ENCODE measurements around the gene RGS14.
A peak's percentile ranks its signal among the peaks of the same experiment; 100 is the strongest.

RGS14 gene

DNA sequence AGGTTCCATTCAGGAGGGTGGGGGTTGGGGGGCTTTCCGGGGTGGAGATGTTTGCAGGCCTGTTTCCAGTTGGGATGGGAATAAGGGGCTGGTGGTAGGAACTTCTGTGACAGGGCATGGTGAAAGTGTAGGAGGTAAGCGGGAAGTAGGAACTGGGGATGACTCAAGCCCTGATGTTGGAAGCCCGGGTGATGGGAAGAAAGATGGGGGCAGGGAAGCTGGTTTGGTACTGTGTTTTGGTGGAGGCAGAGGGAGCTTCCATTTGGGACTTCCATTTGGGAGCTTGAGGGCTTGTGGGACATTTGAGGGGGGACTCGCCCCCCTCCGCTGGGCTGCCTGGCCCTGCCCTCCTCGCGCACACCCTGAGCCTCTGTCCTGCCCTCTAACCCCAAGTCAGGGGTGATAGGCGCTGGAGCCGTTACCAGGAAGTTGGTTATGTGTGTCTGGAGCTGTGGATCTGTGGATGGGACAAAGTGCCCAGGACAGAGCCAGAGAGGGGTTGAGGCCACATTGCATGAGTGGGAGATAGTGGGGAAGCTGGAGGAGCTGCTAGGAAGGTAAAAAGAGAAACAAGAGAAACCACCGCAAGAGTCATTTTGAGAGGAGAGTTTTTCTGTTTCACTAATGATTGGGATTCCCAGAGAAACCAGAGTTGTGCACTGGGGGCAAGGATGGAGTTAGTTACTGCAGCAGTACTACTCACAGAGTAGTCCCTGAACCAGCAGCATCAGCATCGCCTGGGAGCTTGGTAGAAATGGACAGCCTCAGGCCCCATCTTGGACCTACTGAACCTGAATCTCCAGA lies 6.6 kb downstream of the RGS14 start:
- no peaks in the 10 kb centered on the region for H3K9me3 ChIP-seq (ENCODE audit: control insufficient read depth in 2 of 2, low read length in 2 of 2)
- H3K4me3 ChIP-seq (ENCODE audit: low read length in 2 of 2) = no peak overlapping the region
- no peak overlapping the region for H3K9ac ChIP-seq (ENCODE audit: low read depth in 1 of 2, low read length in 2 of 2)
- peaks cover 29 to 45% of the 10 kb centered on the region in 2 donors for H3K4me1 ChIP-seq (ENCODE audit: control insufficient read depth in 2 of 2, insufficient read depth in 2 of 2, low read length in 2 of 2)
- no peaks in the 10 kb centered on the region for H3K27me3 ChIP-seq (ENCODE audit: control insufficient read depth in 2 of 2, insufficient read depth in 2 of 2, low read length in 2 of 2)
- peaks cover 0 to 7% of the 10 kb centered on the region in 2 donors for H3K36me3 ChIP-seq (ENCODE audit: control insufficient read depth in 2 of 2, insufficient read depth in 2 of 2, low read length in 2 of 2)
- H3K27ac ChIP-seq (ENCODE audit: low read depth in 2 of 2, low read length in 2 of 2) = no peak overlapping the region

DNA sequence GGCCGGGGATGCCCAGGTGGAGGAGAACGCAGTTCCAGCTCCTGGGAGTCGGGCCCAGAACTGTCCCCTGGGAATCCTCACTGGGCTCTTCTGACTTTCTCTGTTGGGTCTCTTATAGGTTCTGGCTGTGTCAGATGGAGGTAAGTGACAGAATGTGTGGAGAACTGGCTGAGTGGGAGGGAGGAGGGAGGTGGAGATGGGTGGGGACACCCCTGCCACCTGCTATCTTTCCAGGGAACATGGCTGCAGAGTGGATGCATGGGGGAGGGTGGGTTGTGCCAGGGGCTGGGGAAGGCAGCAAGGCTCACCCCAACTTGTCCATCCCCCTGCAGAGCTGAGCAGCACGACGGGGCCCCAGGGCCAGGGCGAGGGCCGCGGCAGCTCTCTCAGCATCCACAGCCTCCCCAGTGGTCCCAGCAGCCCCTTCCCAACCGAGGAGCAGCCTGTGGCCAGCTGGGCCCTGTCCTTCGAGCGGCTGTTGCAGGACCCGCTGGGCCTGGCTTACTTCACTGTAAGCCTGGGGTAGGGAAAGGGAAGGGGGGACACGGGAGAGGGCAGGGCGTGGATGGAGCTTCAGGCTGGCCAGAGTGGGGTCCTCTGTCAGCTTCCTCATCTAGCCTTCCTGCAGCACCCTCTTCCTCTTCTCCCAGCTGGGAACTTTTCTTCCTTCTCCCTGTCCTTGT lies 8.3 kb downstream of the RGS14 start:
- peak overlapping the region in 1 of 2 donors; percentile 77 for H3K27ac ChIP-seq (ENCODE audit: low read depth in 2 of 2, low read length in 2 of 2)
- H3K36me3 ChIP-seq (ENCODE audit: control insufficient read depth in 2 of 2, insufficient read depth in 2 of 2, low read length in 2 of 2) = peaks cover 0 to 7% of the 10 kb centered on the region in 2 donors
- peak overlapping the region in 1 of 2 donors; percentile 54 for H3K4me3 ChIP-seq (ENCODE audit: low read length in 2 of 2)
- no peaks in the 10 kb centered on the region for H3K27me3 ChIP-seq (ENCODE audit: control insufficient read depth in 2 of 2, insufficient read depth in 2 of 2, low read length in 2 of 2)
- H3K9ac ChIP-seq (ENCODE audit: low read depth in 1 of 2, low read length in 2 of 2) = peak overlapping the region in 1 of 2 donors; percentile 17
- H3K4me1 ChIP-seq (ENCODE audit: control insufficient read depth in 2 of 2, insufficient read depth in 2 of 2, low read length in 2 of 2) = peaks cover 32 to 41% of the 10 kb centered on the region in 2 donors
- no peaks in the 10 kb centered on the region for H3K9me3 ChIP-seq (ENCODE audit: control insufficient read depth in 2 of 2, low read length in 2 of 2)

DNA sequence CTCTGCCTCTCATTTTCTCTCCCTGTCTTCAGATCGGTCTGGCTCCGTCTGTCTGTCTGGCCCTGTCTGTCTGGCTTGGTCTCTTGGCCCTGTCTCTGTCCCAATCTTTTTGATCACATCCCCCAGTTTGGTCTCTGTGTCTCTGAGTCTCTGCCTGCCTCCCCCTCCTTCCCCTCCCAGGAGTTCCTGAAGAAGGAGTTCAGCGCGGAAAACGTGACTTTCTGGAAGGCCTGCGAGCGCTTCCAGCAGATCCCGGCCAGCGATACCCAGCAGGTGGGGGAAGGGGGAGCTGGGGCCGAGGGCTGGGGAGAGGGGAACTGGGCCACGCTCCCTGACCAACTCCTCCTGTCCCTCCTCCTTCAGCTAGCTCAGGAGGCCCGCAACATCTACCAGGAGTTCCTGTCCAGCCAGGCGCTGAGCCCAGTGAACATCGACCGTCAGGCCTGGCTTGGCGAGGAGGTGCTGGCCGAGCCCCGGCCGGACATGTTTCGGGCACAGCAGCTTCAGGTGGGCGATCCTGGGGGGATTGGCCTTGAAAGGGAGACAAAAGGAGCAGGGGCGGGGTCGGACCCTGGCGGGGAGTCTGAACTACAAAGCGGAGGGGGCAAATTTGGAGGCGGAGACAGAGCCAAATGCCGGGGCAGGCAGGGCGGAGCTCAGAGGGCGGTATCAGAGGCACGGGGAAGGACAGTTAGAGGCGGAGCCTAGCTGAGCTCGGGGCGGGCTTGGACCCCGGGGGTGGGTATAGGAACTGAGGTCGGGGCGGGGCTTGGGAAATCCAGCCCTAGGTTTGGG lies 9.0 kb downstream of the RGS14 start:
- peak overlapping the region; percentile 17 to 73 for H3K9ac ChIP-seq (ENCODE audit: low read depth in 1 of 2, low read length in 2 of 2)
- H3K4me3 ChIP-seq (ENCODE audit: low read length in 2 of 2) = peak overlapping the region; percentile 54 to 64
- H3K27ac ChIP-seq (ENCODE audit: low read depth in 2 of 2, low read length in 2 of 2) = peak overlapping the region; percentile 76 to 77
- H3K9me3 ChIP-seq (ENCODE audit: control insufficient read depth in 2 of 2, low read length in 2 of 2) = no peaks in the 10 kb centered on the region
- H3K27me3 ChIP-seq (ENCODE audit: control insufficient read depth in 2 of 2, insufficient read depth in 2 of 2, low read length in 2 of 2) = no peaks in the 10 kb centered on the region
- peaks cover 0 to 7% of the 10 kb centered on the region in 2 donors for H3K36me3 ChIP-seq (ENCODE audit: control insufficient read depth in 2 of 2, insufficient read depth in 2 of 2, low read length in 2 of 2)
- peaks cover 37 to 38% of the 10 kb centered on the region in 2 donors for H3K4me1 ChIP-seq (ENCODE audit: control insufficient read depth in 2 of 2, insufficient read depth in 2 of 2, low read length in 2 of 2)

DNA sequence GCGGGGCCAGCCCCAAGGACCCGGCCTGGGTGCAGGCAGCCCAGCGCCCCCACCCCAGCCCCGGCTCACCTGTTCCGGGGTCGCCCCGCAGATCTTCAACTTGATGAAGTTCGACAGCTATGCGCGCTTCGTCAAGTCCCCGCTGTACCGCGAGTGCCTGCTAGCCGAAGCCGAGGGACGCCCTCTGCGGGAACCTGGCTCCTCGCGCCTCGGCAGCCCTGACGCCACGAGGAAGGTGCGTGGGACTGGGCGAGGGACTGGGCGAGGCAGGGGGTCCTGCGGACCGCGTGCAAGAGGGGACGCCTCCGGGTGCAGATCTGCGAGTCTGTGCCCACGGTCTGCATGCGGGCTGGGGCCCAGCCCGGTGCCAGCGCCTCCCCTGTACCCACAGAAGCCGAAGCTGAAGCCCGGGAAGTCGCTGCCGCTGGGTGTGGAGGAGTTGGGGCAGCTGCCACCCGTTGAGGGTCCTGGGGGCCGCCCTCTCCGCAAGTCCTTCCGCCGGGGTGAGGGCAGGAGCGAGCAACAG lies 9.7 kb downstream of the RGS14 start:
- H3K27me3 ChIP-seq (ENCODE audit: control insufficient read depth in 2 of 2, insufficient read depth in 2 of 2, low read length in 2 of 2) = no peaks in the 10 kb centered on the region
- peak overlapping the region in 1 of 2 donors; percentile 77 for H3K27ac ChIP-seq (ENCODE audit: low read depth in 2 of 2, low read length in 2 of 2)
- no peak overlapping the region for H3K9ac ChIP-seq (ENCODE audit: low read depth in 1 of 2, low read length in 2 of 2)
- H3K4me1 ChIP-seq (ENCODE audit: control insufficient read depth in 2 of 2, insufficient read depth in 2 of 2, low read length in 2 of 2) = peaks cover 31 to 34% of the 10 kb centered on the region in 2 donors
- H3K36me3 ChIP-seq (ENCODE audit: control insufficient read depth in 2 of 2, insufficient read depth in 2 of 2, low read length in 2 of 2) = peaks cover 0 to 11% of the 10 kb centered on the region in 2 donors
- peak overlapping the region; percentile 36 to 50 for H3K4me3 ChIP-seq (ENCODE audit: low read length in 2 of 2)
- H3K9me3 ChIP-seq (ENCODE audit: control insufficient read depth in 2 of 2, low read length in 2 of 2) = no peaks in the 10 kb centered on the region

DNA sequence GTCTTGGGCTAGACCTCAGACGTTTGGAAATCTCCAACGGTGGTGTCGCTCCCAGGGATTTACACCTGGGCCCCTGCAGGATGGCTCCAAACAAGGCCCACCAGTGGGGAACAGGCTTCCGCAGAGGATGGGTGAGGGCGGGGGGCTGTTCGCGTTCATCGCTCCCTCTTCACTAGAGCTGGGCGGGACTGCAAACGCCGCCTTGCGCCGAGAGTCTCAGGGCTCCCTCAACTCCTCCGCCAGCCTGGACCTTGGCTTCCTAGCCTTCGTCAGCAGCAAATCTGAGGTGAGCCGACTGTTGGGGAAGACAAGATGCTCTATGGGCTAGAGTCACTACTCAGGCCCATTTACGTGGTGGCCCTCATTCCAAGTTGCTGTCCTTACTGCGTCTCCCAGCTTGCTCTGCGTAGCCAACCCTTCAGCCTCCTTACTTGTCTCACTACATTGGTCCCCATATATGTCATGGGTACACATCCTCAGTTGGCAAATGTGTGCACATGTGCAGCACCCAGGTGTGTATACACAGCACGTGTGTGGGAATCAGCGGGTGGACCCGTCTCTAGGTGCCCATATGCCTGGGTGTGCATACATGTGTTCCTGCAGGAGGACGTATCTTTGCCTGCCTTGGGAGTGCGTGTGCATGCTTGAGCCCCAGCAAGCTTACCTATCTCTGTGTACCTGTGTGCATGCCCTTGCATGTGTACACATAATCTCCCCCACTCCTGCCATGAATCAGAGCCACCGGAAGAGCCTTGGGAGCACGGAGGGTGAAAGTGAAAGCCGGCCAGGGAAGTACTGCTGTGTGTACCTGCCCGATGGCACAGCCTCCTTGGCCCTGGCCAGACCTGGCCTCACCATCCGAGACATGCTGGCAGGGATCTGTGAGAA lies 10.5 kb downstream of the RGS14 start:
- no peak overlapping the region for H3K27ac ChIP-seq (ENCODE audit: low read depth in 2 of 2, low read length in 2 of 2)
- no peak overlapping the region for H3K9ac ChIP-seq (ENCODE audit: low read depth in 1 of 2, low read length in 2 of 2)
- H3K36me3 ChIP-seq (ENCODE audit: control insufficient read depth in 2 of 2, insufficient read depth in 2 of 2, low read length in 2 of 2) = peaks cover 0 to 11% of the 10 kb centered on the region in 2 donors
- H3K4me3 ChIP-seq (ENCODE audit: low read length in 2 of 2) = no peak overlapping the region
- H3K4me1 ChIP-seq (ENCODE audit: control insufficient read depth in 2 of 2, insufficient read depth in 2 of 2, low read length in 2 of 2) = peaks cover 27 to 32% of the 10 kb centered on the region in 2 donors
- no peaks in the 10 kb centered on the region for H3K9me3 ChIP-seq (ENCODE audit: control insufficient read depth in 2 of 2, low read length in 2 of 2)
- H3K27me3 ChIP-seq (ENCODE audit: control insufficient read depth in 2 of 2, insufficient read depth in 2 of 2, low read length in 2 of 2) = no peaks in the 10 kb centered on the region

DNA sequence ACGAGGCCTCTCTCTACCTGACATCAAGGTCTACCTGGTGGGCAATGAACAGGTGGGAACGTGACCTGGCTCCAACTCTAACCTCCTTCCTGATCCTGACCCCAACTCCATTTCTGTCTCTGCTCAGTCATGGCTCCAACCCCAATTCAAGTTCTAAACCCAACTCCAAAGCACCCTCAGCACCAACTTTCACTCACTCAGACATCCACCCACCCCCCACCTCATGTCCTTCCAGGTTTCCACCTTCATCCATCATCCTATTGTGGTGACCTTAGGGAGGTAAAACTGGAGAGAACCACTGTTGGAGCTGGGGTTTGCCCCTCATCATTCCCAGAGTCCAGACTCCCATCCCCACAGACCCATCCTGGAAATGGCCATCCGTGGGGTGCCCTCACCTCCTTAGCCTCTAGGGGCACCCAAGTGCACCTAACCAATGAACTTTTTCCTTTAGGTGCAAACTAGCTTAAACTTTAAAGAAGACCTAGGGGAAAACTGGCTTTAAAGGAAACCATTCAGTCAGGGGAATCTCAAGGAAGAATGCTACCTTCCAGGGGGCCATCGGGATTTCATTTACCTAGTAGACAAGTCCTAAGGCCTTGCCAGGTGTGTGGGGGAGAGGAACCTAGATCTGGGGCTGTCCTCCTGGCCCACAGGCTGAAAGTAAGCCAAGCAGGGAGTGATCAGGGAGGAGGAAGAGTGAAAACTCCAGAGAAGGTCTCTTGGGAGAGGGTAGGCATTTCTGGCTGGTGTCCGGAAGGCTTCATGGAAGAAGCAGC lies 11.3 kb downstream of the RGS14 start:
- no peak overlapping the region for H3K4me3 ChIP-seq (ENCODE audit: low read length in 2 of 2)
- H3K27ac ChIP-seq (ENCODE audit: low read depth in 2 of 2, low read length in 2 of 2) = no peak overlapping the region
- H3K27me3 ChIP-seq (ENCODE audit: control insufficient read depth in 2 of 2, insufficient read depth in 2 of 2, low read length in 2 of 2) = no peaks in the 10 kb centered on the region
- H3K4me1 ChIP-seq (ENCODE audit: control insufficient read depth in 2 of 2, insufficient read depth in 2 of 2, low read length in 2 of 2) = peaks cover 27 to 29% of the 10 kb centered on the region in 2 donors
- no peak overlapping the region for H3K9ac ChIP-seq (ENCODE audit: low read depth in 1 of 2, low read length in 2 of 2)
- no peaks in the 10 kb centered on the region for H3K9me3 ChIP-seq (ENCODE audit: control insufficient read depth in 2 of 2, low read length in 2 of 2)
- H3K36me3 ChIP-seq (ENCODE audit: control insufficient read depth in 2 of 2, insufficient read depth in 2 of 2, low read length in 2 of 2) = peaks cover 0 to 11% of the 10 kb centered on the region in 2 donors

DNA sequence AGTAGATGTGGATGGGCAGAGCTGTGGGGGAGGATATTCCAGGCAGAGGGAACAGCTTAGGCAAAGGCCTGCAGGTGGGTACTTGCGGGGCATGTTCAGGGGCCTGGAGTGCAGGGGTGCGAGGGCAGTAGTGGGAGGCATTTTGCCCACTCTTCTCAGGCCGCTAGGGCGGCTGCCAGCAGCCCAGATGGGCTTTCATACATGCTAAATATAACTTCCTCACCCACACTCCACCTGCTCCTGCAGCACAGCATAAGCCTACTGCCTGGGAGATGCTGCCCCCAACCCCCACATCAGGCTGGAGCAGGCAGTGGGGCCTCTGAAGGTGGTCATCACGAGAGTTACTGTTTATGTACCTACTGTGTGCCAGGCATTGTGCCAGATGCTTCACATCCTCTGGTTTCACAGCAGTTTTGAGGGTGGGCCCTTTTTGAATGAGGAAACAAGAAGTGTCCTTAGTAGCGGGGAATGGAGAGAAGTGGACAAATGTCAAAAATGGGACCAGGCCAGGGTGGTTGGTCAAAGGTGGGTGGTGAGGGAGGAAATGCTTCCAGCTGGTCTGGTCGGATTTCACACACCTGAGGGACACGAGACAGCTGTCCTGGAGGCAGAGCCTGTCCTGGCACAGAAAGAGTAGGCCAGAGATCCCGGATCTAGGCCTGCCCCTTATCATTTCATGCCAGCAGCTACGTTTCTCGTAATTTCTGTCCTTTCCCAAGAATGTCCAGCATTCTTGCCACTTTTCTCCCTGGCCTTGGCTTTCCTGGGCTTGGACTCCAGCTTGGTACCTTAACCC lies 12.1 kb downstream of the RGS14 start:
- Histone ChIP-seq H3K27ac (ENCODE audit: low read depth in 2 of 2, low read length in 2 of 2) (no peak overlapping the region), H3K36me3 (ENCODE audit: control insufficient read depth in 2 of 2, insufficient read depth in 2 of 2, low read length in 2 of 2) (peaks cover 0 to 11% of the 10 kb centered on the region in 2 donors), H3K27me3 (ENCODE audit: control insufficient read depth in 2 of 2, insufficient read depth in 2 of 2, low read length in 2 of 2) (no peaks in the 10 kb centered on the region), H3K4me3 (ENCODE audit: low read length in 2 of 2) (no peak overlapping the region), H3K9ac (ENCODE audit: low read depth in 1 of 2, low read length in 2 of 2) (peak overlapping the region in 1 of 2 donors; percentile 21), H3K4me1 (ENCODE audit: control insufficient read depth in 2 of 2, insufficient read depth in 2 of 2, low read length in 2 of 2) (peaks cover 26 to 27% of the 10 kb centered on the region in 2 donors), H3K9me3 (ENCODE audit: control insufficient read depth in 2 of 2, low read length in 2 of 2) (no peaks in the 10 kb centered on the region)

DNA sequence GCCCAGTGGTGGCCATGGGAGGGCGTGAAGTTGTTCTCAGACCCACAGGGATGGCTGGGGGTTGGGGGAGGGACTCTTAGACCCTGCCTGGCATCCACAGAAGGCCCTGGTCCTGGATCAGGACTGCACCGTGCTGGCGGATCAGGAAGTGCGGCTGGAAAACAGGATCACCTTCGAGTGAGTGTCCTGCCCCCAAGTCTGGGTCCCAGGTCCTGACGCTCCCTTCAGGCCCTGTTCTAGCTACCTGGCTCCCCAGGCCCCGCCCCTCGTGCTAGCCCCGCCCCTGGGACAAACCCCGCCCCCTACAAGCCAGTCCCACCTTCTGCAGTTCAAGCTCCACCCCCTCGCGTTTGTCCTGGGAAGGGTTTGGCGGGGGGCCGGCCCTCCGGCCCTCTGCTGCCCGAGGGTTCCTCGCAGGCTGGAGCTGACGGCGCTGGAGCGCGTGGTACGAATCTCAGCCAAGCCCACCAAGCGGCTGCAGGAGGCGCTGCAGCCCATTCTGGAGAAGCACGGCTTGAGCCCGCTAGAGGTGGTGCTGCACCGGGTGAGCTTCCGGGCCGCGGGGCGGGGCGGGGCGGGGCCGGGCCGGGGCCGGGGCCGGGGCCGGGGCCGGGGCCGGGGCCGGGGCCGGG lies 12.9 kb downstream of the RGS14 start:
- Histone ChIP-seq H3K36me3 (ENCODE audit: control insufficient read depth in 2 of 2, insufficient read depth in 2 of 2, low read length in 2 of 2) (peaks cover 0 to 11% of the 10 kb centered on the region in 2 donors), H3K27me3 (ENCODE audit: control insufficient read depth in 2 of 2, insufficient read depth in 2 of 2, low read length in 2 of 2) (no peaks in the 10 kb centered on the region), H3K9ac (ENCODE audit: low read depth in 1 of 2, low read length in 2 of 2) (no peak overlapping the region), H3K4me3 (ENCODE audit: low read length in 2 of 2) (peak overlapping the region; percentile 27 to 63), H3K9me3 (ENCODE audit: control insufficient read depth in 2 of 2, low read length in 2 of 2) (no peaks in the 10 kb centered on the region), H3K4me1 (ENCODE audit: control insufficient read depth in 2 of 2, insufficient read depth in 2 of 2, low read length in 2 of 2) (peaks cover 24 to 26% of the 10 kb centered on the region in 2 donors), H3K27ac (ENCODE audit: low read depth in 2 of 2, low read length in 2 of 2) (peak overlapping the region in 1 of 2 donors; percentile 12)
